Left ventricle myocardium inferior (tissue), 1 donor: ENCODE results near the gene ALPI. TPM values are rescaled to one million over a fixed set of nuclear protein-coding genes. Genes with fewer than 3 reads are reported as not detected.

ENCODE experiments used
- DNase-seq: peaks from one replicate; pipeline ENCODE4 v3.0.0-alpha.2; 2020
- H3K27ac ChIP-seq: fragments of 200-600 bp; replicated peaks from 2 replicates; pipeline ENCODE4 v1.8.0; 2021
- H3K27me3 ChIP-seq: fragments of 200-600 bp; 2 replicates; pipeline ENCODE4 v1.8.0; 2021; ENCODE audit warnings: low read depth
- H3K36me3 ChIP-seq: fragments of 200-600 bp; 2 replicates; pipeline ENCODE4 v1.8.0; 2021
- H3K4me1 ChIP-seq: fragments of 200-600 bp; 2 replicates; pipeline ENCODE4 v1.8.0; 2021
- H3K4me3 ChIP-seq: fragments of 200-600 bp; 2 replicates; pipeline ENCODE4 v1.8.0; 2021; ENCODE audit warnings: mild to moderate bottlenecking, moderate library complexity
- H3K9me3 ChIP-seq: fragments of 200-600 bp; replicated peaks from 2 replicates; pipeline ENCODE4 v1.8.0; 2021
- CTCF ChIP-seq: fragments of 200-600 bp; IDR thresholded peaks from 2 replicates; pipeline ENCODE4 v1.8.0; 2021; ENCODE audit warnings: antibody characterized with exemption, mild to moderate bottlenecking, borderline replicate concordance
- intact Hi-C: fragments of 100-400 bp; cut with micrococcal nuclease; formaldehyde crosslinking; loops from one replicate; pipeline ENCODE4 v1.11.0; 2022
- total RNA-seq: library from RNA; stranded (reverse); fragmentation: NEBNext Ultra II Directional; extraction: Animal tissue kit (Norgen Biotek cat#: 25700); gene quantifications from one replicate; pipeline ENCODE4 v1.2.1, GENCODE V29; 2021
- donor health status: DM: no; HTN: yes; CAD: no; lungs with severe emphysema.

Gene ALPI
- total RNA-seq, 1 donor from 2014 or later = not detected

- Histone ChIP-seq H3K4me3 (no peak overlapping the region), H3K27ac (no peak overlapping the region), H3K27me3 (peaks cover 93% of the 10 kb centered on the region), H3K36me3 (no peaks in the 10 kb centered on the region), H3K9me3 (no peaks in the 10 kb centered on the region), H3K4me1 (no peaks in the 10 kb centered on the region)
- intact Hi-C loops = no loop called here
- DNase-seq = no peak
- no peak for TF ChIP-seq CTCF
These were observed 3.6 kb downstream of the ALPI start for GRCh38 chr2:232459419-232460035.

- Histone ChIP-seq H3K36me3 (no peaks in the 10 kb centered on the region), H3K4me3 (no peak overlapping the region), H3K4me1 (no peaks in the 10 kb centered on the region), H3K9me3 (no peaks in the 10 kb centered on the region), H3K27me3 (peaks cover 94% of the 10 kb centered on the region), H3K27ac (no peak overlapping the region)
- no peak for DNase-seq
- no peak for TF ChIP-seq CTCF
- intact Hi-C loops = no loop called here
These were observed 4.2 kb downstream of the ALPI start for GRCh38 chr2:232460171-232460570.

GRCh38 chr2:232463701-232464543, 8.0 kb downstream of the ALPI start:
- Histone ChIP-seq H3K4me3 (no peak overlapping the region), H3K36me3 (no peaks in the 10 kb centered on the region), H3K27ac (no peak overlapping the region), H3K4me1 (no peaks in the 10 kb centered on the region), H3K9me3 (peaks cover 4% of the 10 kb centered on the region), H3K27me3 (peaks cover 58% of the 10 kb centered on the region)
- no peak for TF ChIP-seq CTCF
- intact Hi-C loops = no loop called here
- no peak for DNase-seq

GRCh38 chr2:232464544-232464885, 8.6 kb downstream of the ALPI start:
- DNase-seq = no peak
- Histone ChIP-seq H3K27me3 (peaks cover 58% of the 10 kb centered on the region), H3K4me1 (no peaks in the 10 kb centered on the region), H3K27ac (no peak overlapping the region), H3K9me3 (peaks cover 4% of the 10 kb centered on the region), H3K36me3 (no peaks in the 10 kb centered on the region), H3K4me3 (no peak overlapping the region)
- intact Hi-C loops = no loop called here
- TF ChIP-seq CTCF = no peak

GRCh38 chr2:232465061-232465460, 9.1 kb downstream of the ALPI start:
- H3K9me3 ChIP-seq = peaks cover 4% of the 10 kb centered on the region
- H3K4me1 ChIP-seq = no peaks in the 10 kb centered on the region
- no peak for DNase-seq
- intact Hi-C loops = no loop called here
- no peak overlapping the region for H3K27ac ChIP-seq
- no peak for TF ChIP-seq CTCF
- H3K36me3 ChIP-seq = no peaks in the 10 kb centered on the region
- H3K4me3 ChIP-seq = no peak overlapping the region
- H3K27me3 ChIP-seq = peaks cover 58% of the 10 kb centered on the region
